Activated naive CD8-positive, alpha-beta T cell treated with anti-CD3 and anti-CD28 coated beads for 36 hours (primary cell): ENCODE data around the gene ITPR3. TPM values are rescaled to one million over a fixed set of nuclear protein-coding genes. Genes with fewer than 3 reads are reported as not detected.
"Not testable (repeated sequence)": the region's sequence is repeated elsewhere in the genome, so short reads cannot be mapped to it uniquely, and the experiment has no call there.

Experiments used
- DNase-seq: peaks from one replicate; pipeline ENCODE4 v3.0.0; 2021
- H3K27ac Mint-ChIP-seq: one replicate; pipeline ENCODE4 v1.8.0; 2022; ENCODE audit warnings: mild to moderate bottlenecking, moderate library complexity, mixed read lengths
- H3K27me3 Mint-ChIP-seq: one replicate; pipeline ENCODE4 v1.8.0; 2022; ENCODE audit warnings: mild to moderate bottlenecking, mixed read lengths
- H3K36me3 Mint-ChIP-seq: one replicate; pipeline ENCODE4 v1.8.0; 2021; ENCODE audit warnings: mild to moderate bottlenecking, mixed read lengths
- H3K4me1 Mint-ChIP-seq: one replicate; pipeline ENCODE4 v1.8.0; 2021; ENCODE audit warnings: mixed read lengths
- H3K4me3 Mint-ChIP-seq: one replicate; pipeline ENCODE4 v1.8.0; 2022; ENCODE audit warnings: mild to moderate bottlenecking, moderate library complexity, mixed read lengths
- H3K9me3 Mint-ChIP-seq: one replicate; pipeline ENCODE4 v1.8.0; 2022; ENCODE audit warnings: mixed read lengths
- total RNA-seq, 2 experiments: library from RNA; stranded (reverse); gene quantifications; one replicate each; pipeline ENCODE4 v1.2.3, GENCODE V29; 2021

The ITPR3 gene
- total RNA-seq, 2 experiments from 2014 or later, result 35.5 to 36.6 TPM

GRCh38 chr6:33616913-33617312 lies 4.2 kb upstream of the ITPR3 start:
- no peak for DNase-seq
- no peak overlapping the region for H3K27ac Mint-ChIP-seq
- peaks cover 14% of the 10 kb centered on the region for H3K4me1 Mint-ChIP-seq
- H3K9me3 Mint-ChIP-seq, result no peaks in the 10 kb centered on the region
- H3K4me3 Mint-ChIP-seq, result no peak overlapping the region
- H3K27me3 Mint-ChIP-seq, result peaks cover 4% of the 10 kb centered on the region
- H3K36me3 Mint-ChIP-seq, result no peaks in the 10 kb centered on the region

GRCh38 chr6:33619166-33619840 lies 1.8 kb upstream of the ITPR3 start:
- no peak for DNase-seq
- Mint-ChIP-seq H3K36me3 (peaks cover 13% of the 10 kb centered on the region), H3K4me3 (peak overlapping the region; percentile 87), H3K27ac (no peak overlapping the region), H3K27me3 (peaks cover 4% of the 10 kb centered on the region), H3K4me1 (peaks cover 36% of the 10 kb centered on the region), H3K9me3 (no peaks in the 10 kb centered on the region)

- Mint-ChIP-seq H3K27ac (peak overlapping the region; percentile 80), H3K27me3 (peaks cover 4% of the 10 kb centered on the region), H3K9me3 (no peaks in the 10 kb centered on the region), H3K4me1 (peaks cover 45% of the 10 kb centered on the region), H3K36me3 (peaks cover 19% of the 10 kb centered on the region), H3K4me3 (peak overlapping the region; percentile 87)
- DNase-seq, result peak; percentile 43
Observed at GRCh38 chr6:33620158-33620855, 815 bp upstream of the ITPR3 start.

GRCh38 chr6:33621711-33622388 lies 728 bp downstream of the ITPR3 start:
- peaks cover 4% of the 10 kb centered on the region for H3K27me3 Mint-ChIP-seq
- peak overlapping the region; percentile 96 for H3K4me3 Mint-ChIP-seq
- H3K4me1 Mint-ChIP-seq, result peaks cover 49% of the 10 kb centered on the region
- H3K9me3 Mint-ChIP-seq, result no peaks in the 10 kb centered on the region
- peak overlapping the region; percentile 77 for H3K27ac Mint-ChIP-seq
- DNase-seq, result peak; percentile 53
- H3K36me3 Mint-ChIP-seq, result peaks cover 19% of the 10 kb centered on the region

- peaks cover 4% of the 10 kb centered on the region for H3K27me3 Mint-ChIP-seq
- H3K27ac Mint-ChIP-seq, result peak overlapping the region; percentile 77
- H3K9me3 Mint-ChIP-seq, result no peaks in the 10 kb centered on the region
- H3K36me3 Mint-ChIP-seq, result peaks cover 19% of the 10 kb centered on the region
- no peak for DNase-seq
- peak overlapping the region; percentile 96 for H3K4me3 Mint-ChIP-seq
- peaks cover 51% of the 10 kb centered on the region for H3K4me1 Mint-ChIP-seq
Observed at GRCh38 chr6:33622456-33623431, 1.6 kb downstream of the ITPR3 start.

- Mint-ChIP-seq H3K4me1 (peaks cover 53% of the 10 kb centered on the region), H3K27ac (no peak overlapping the region), H3K9me3 (no peaks in the 10 kb centered on the region), H3K27me3 (peaks cover 4% of the 10 kb centered on the region), H3K36me3 (peaks cover 19% of the 10 kb centered on the region), H3K4me3 (peak overlapping the region; percentile 96)
- DNase-seq, result no peak
Observed at GRCh38 chr6:33623895-33624381, 2.8 kb downstream of the ITPR3 start.

- DNase-seq, result no peak
- H3K9me3 Mint-ChIP-seq, result no peaks in the 10 kb centered on the region
- H3K27ac Mint-ChIP-seq, result no peak overlapping the region
- peaks cover 51% of the 10 kb centered on the region for H3K4me1 Mint-ChIP-seq
- H3K36me3 Mint-ChIP-seq, result peaks cover 19% of the 10 kb centered on the region
- H3K27me3 Mint-ChIP-seq, result peaks cover 2% of the 10 kb centered on the region
- no peak overlapping the region for H3K4me3 Mint-ChIP-seq
Observed at GRCh38 chr6:33624856-33625255, 3.7 kb downstream of the ITPR3 start.

- Mint-ChIP-seq H3K36me3 (peaks cover 27% of the 10 kb centered on the region), H3K4me3 (no peak overlapping the region), H3K27me3 (no peaks in the 10 kb centered on the region), H3K27ac (no peak overlapping the region), H3K4me1 (peaks cover 45% of the 10 kb centered on the region), H3K9me3 (no peaks in the 10 kb centered on the region)
- no peak for DNase-seq
Observed at GRCh38 chr6:33627876-33628275, 6.8 kb downstream of the ITPR3 start.

GRCh38 chr6:33628401-33628964 lies 7.4 kb downstream of the ITPR3 start:
- Mint-ChIP-seq H3K4me1 (peaks cover 44% of the 10 kb centered on the region), H3K9me3 (no peaks in the 10 kb centered on the region), H3K27ac (no peak overlapping the region), H3K27me3 (no peaks in the 10 kb centered on the region), H3K36me3 (peaks cover 27% of the 10 kb centered on the region), H3K4me3 (no peak overlapping the region)
- DNase-seq, result no peak

- Mint-ChIP-seq H3K36me3 (peaks cover 12% of the 10 kb centered on the region), H3K27me3 (no peaks in the 10 kb centered on the region), H3K4me1 (peaks cover 34% of the 10 kb centered on the region), H3K9me3 (no peaks in the 10 kb centered on the region), H3K27ac (no peak overlapping the region), H3K4me3 (no peak overlapping the region)
- no peak for DNase-seq
Observed at GRCh38 chr6:33630014-33630413, 8.9 kb downstream of the ITPR3 start.

- Mint-ChIP-seq H3K4me1 (peaks cover 33% of the 10 kb centered on the region), H3K36me3 (peaks cover 12% of the 10 kb centered on the region)
- DNase-seq, H3K27ac Mint-ChIP-seq, H3K4me3 Mint-ChIP-seq, H3K9me3 Mint-ChIP-seq, H3K27me3 Mint-ChIP-seq: not testable (repeated sequence)
Observed at GRCh38 chr6:33631521-33631920, 10.4 kb downstream of the ITPR3 start.

- H3K4me3 Mint-ChIP-seq, result peak overlapping the region; percentile 75
- peaks cover 34% of the 10 kb centered on the region for H3K4me1 Mint-ChIP-seq
- no peak overlapping the region for H3K27ac Mint-ChIP-seq
- H3K36me3 Mint-ChIP-seq, result peaks cover 13% of the 10 kb centered on the region
- H3K9me3 Mint-ChIP-seq, result no peaks in the 10 kb centered on the region
- DNase-seq, result no peak
- H3K27me3 Mint-ChIP-seq, result no peaks in the 10 kb centered on the region
Observed at GRCh38 chr6:33631971-33632557, 10.9 kb downstream of the ITPR3 start.

GRCh38 chr6:33632558-33633039 lies 11.5 kb downstream of the ITPR3 start:
- Mint-ChIP-seq H3K27me3 (no peaks in the 10 kb centered on the region), H3K4me3 (peak overlapping the region; percentile 75), H3K27ac (no peak overlapping the region)

GRCh38 chr6:33633084-33633461 lies 12.0 kb downstream of the ITPR3 start:
- Mint-ChIP-seq H3K4me1 (peaks cover 30% of the 10 kb centered on the region), H3K36me3 (peaks cover 14% of the 10 kb centered on the region), H3K27ac (peak overlapping the region; percentile 4), H3K4me3 (peak overlapping the region; percentile 75), H3K9me3 (no peaks in the 10 kb centered on the region), H3K27me3 (no peaks in the 10 kb centered on the region)
- no peak for DNase-seq

More at GRCh38 chr6:33632558-33633039, 11.5 kb downstream of the ITPR3 start:
- peaks cover 30% of the 10 kb centered on the region for H3K4me1 Mint-ChIP-seq
- DNase-seq, result peak; percentile 60
- H3K36me3 Mint-ChIP-seq, result peaks cover 14% of the 10 kb centered on the region
- no peaks in the 10 kb centered on the region for H3K9me3 Mint-ChIP-seq
